ENCODE data around the gene C2orf49.

DNA sequence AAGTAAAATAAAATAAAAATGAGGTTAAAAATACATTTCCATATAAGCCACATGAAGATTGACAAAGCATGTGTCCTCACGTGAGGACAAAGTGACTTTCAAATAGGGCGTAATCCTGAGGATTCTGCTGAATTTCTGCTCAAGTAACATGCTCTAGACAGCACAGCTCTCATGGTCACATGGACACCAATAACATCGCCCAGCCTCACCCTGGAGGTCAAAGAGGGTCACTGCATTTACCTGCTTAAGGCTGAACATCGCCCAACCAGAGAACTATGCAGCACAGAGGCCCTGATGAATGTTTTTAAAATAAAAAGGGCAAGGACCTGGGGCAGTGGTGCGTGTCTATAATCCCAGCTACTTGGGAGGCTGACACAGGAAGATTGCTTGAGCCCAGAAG is 38.0 kb upstream of the C2orf49 start:
- TF ChIP-seq, protein P1, sequence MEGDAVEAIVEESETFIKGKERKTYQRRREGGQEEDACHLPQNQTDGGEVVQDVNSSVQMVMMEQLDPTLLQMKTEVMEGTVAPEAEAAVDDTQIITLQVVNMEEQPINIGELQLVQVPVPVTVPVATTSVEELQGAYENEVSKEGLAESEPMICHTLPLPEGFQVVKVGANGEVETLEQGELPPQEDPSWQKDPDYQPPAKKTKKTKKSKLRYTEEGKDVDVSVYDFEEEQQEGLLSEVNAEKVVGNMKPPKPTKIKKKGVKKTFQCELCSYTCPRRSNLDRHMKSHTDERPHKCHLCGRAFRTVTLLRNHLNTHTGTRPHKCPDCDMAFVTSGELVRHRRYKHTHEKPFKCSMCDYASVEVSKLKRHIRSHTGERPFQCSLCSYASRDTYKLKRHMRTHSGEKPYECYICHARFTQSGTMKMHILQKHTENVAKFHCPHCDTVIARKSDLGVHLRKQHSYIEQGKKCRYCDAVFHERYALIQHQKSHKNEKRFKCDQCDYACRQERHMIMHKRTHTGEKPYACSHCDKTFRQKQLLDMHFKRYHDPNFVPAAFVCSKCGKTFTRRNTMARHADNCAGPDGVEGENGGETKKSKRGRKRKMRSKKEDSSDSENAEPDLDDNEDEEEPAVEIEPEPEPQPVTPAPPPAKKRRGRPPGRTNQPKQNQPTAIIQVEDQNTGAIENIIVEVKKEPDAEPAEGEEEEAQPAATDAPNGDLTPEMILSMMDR (conservative IDR thresholded peaks at IDR 0.05; ENCODE audit: low read depth, low read length): no peak
- TF ChIP-seq EZH2 (IDR thresholded peaks at IDR 0.05; ENCODE audit: borderline replicate concordance, low read depth, low read length, poor library complexity, severe bottlenecking): no peak
